Keratinocyte (primary cell): ENCODE data around the gene DOCK7. TPM values are rescaled to one million over a fixed set of nuclear protein-coding genes. Genes with fewer than 3 reads are reported as not detected.

Experiments
- DNase-seq: peaks from one replicate; pipeline ENCODE4 v3.0.0-alpha.2; 2011; ENCODE audit warnings: low read depth, missing footprints, low spot score
- FAIRE-seq: peaks from 2 replicates; lab custom pipeline; 2011; peaks lifted over from hg19 to GRCh38; lab: Jason Lieb, UNC
- H2AFZ ChIP-seq: 2 replicates; pipeline ENCODE4 v1.6.0; 2012; ENCODE audit warnings: low read length, control low read depth, inconsistent platforms; ENCODE audit not compliant: control insufficient read depth
- H3K27ac ChIP-seq: 2 replicates; pipeline ENCODE4 v1.5.1; 2011; ENCODE audit warnings: low read length; ENCODE audit not compliant: control insufficient read depth, insufficient read depth
- H3K27me3 ChIP-seq: 3 replicates; pipeline ENCODE4 v1.6.0; 2011; ENCODE audit warnings: low read length; ENCODE audit not compliant: control insufficient read depth, insufficient read depth; ENCODE audit errors: extremely low read depth
- H3K36me3 ChIP-seq, 2 experiments: 2 replicates in 1 of 2; 3 replicates in 1 of 2; pipeline ENCODE4 v1.5.1; 2011; ENCODE audit warnings: low read length in 2 of 2, mild to moderate bottlenecking in 1 of 2; ENCODE audit not compliant: control insufficient read depth in 2 of 2, insufficient read depth in 2 of 2; ENCODE audit errors: extremely low read depth in 1 of 2
- H3K4me1 ChIP-seq: 3 replicates; pipeline ENCODE4 v1.5.1; 2011; ENCODE audit warnings: low read length; ENCODE audit not compliant: control insufficient read depth, insufficient read depth; ENCODE audit errors: extremely low read depth
- H3K4me2 ChIP-seq: 3 replicates; pipeline ENCODE4 v1.6.0; 2011; ENCODE audit warnings: low read depth, low read length; ENCODE audit not compliant: control insufficient read depth, insufficient read depth; ENCODE audit errors: extremely low read depth
- H3K4me3 ChIP-seq, 3 experiments: fragments of 200-600 bp in 1 of 3; sonication (generic) in 1 of 3; 2 replicates in 2 of 3; 3 replicates in 1 of 3; pipeline ENCODE4 v1.5.1; 2011 to 2016; ENCODE audit warnings: low read length in 3 of 3, mild to moderate bottlenecking in 3 of 3, control low read depth in 2 of 3, inconsistent platforms in 1 of 3, low read depth in 1 of 3, mixed read lengths in 1 of 3, mixed run types in 1 of 3, moderate library complexity in 1 of 3; ENCODE audit not compliant: control insufficient read depth in 2 of 3, insufficient read depth in 2 of 3; ENCODE audit errors: extremely low read depth in 1 of 3
- H3K79me2 ChIP-seq: 2 replicates; pipeline ENCODE4 v1.6.0; 2012; ENCODE audit warnings: low read length; ENCODE audit not compliant: control insufficient read depth, insufficient read depth
- H3K9ac ChIP-seq: 3 replicates; pipeline ENCODE4 v1.6.0; 2011; ENCODE audit warnings: low read length; ENCODE audit not compliant: control insufficient read depth, insufficient read depth; ENCODE audit errors: extremely low read depth
- H3K9me1 ChIP-seq: 3 replicates; pipeline ENCODE4 v1.6.0; 2011; ENCODE audit warnings: low read length; ENCODE audit not compliant: control insufficient read depth, insufficient read depth; ENCODE audit errors: extremely low read depth
- H3K9me3 ChIP-seq: 2 replicates; pipeline ENCODE4 v1.5.1; 2012; ENCODE audit warnings: low read depth, low read length; ENCODE audit not compliant: control insufficient read depth
- H4K20me1 ChIP-seq: 3 replicates; pipeline ENCODE4 v1.6.0; 2011; ENCODE audit warnings: low read length; ENCODE audit not compliant: control insufficient read depth, insufficient read depth; ENCODE audit errors: extremely low read depth
- EZH2 ChIP-seq: IDR thresholded peaks from one replicate; pipeline ENCODE4 v1.6.1; 2012; ENCODE audit warnings: inconsistent platforms, mild to moderate bottlenecking, low read length, moderate library complexity
- dilution Hi-C: fragments of 300-500 bp; cut with MboI; formaldehyde crosslinking; loops from one replicate; pipeline ENCODE4 v1.7.0; 2020; ENCODE audit warnings: low sequenced_read_pairs; ENCODE audit not compliant: extremely low pct_ligation_motif_present
- polyA plus RNA-seq, 5 experiments: library from polyadenylated mRNA; depleted of rRNA in 3 of 5; stranded (reverse) in 3 of 5; stranded (forward) in 1 of 5; unstranded in 1 of 5; fragments of >200 nt; gene quantifications; 1 replicate in 1 of 5; 2 replicates in 3 of 5; 3 replicates in 1 of 5; pipeline versions ENCODE4 v1.2.1 to v1.2.3, GENCODE V29; 2011 to 2012; ENCODE audit warnings: missing spikeins in 2 of 5, low read depth in 1 of 5, low replicate concordance in 1 of 5
- TF ChIP-seq, protein P1 (sequence below), 3 experiments: IDR thresholded peaks in 1 of 3; conservative IDR thresholded peaks in 1 of 3; optimal IDR thresholded peaks in 1 of 3; 2 replicates in 2 of 3; 3 replicates in 1 of 3; pipeline versions ENCODE3 to v1.5.1; 2011; ENCODE audit warnings: low read length in 3 of 3, mild to moderate bottlenecking in 3 of 3, moderate library complexity in 2 of 3, control low read depth in 1 of 3, inconsistent platforms in 1 of 3; ENCODE audit not compliant: insufficient read depth in 2 of 3; ENCODE audit errors: extremely low read depth in 1 of 3

DOCK7 gene
- polyA plus RNA-seq, 1 donor (not counting 4 experiments of a cell fraction or from before 2014, with no cell fraction given), result 66.9 TPM

DNA sequence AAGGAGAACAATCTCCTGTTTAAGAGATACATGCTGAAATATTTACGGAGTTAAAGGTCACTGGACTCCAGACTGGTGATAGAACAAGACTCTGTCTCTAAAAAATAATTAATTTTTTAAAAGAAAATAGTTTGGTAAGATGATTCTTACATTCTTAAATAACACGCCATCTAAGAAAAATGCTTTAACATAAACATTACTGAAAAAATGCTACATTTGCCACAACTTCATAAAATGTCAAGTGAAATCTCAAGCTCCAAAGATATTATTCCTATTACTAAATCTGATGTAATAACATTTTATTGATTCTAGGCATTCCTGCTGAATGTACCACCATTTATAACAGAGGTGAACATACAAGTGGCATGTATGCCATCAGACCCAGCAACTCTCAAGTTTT, 86.7 kb downstream of the DOCK7 start:
- no peak overlapping the region for H2AFZ ChIP-seq
- no peaks in the 10 kb centered on the region for H3K4me1 ChIP-seq
- no peaks in the 10 kb centered on the region for H4K20me1 ChIP-seq
- no peak overlapping the region for H3K27ac ChIP-seq
- no peak for FAIRE-seq
- no peak overlapping the region for H3K9ac ChIP-seq
- no peak for DNase-seq
- no peaks in the 10 kb centered on the region for H3K36me3 ChIP-seq
- H3K9me1 ChIP-seq, result no peaks in the 10 kb centered on the region
- H3K4me3 ChIP-seq, result no peak overlapping the region
- no peaks in the 10 kb centered on the region for H3K27me3 ChIP-seq
- H3K79me2 ChIP-seq, result no peaks in the 10 kb centered on the region
- H3K4me2 ChIP-seq, result no peak overlapping the region
- dilution Hi-C loops, result no loop called here
- H3K9me3 ChIP-seq, result no peaks in the 10 kb centered on the region
- TF ChIP-seq, protein P1, sequence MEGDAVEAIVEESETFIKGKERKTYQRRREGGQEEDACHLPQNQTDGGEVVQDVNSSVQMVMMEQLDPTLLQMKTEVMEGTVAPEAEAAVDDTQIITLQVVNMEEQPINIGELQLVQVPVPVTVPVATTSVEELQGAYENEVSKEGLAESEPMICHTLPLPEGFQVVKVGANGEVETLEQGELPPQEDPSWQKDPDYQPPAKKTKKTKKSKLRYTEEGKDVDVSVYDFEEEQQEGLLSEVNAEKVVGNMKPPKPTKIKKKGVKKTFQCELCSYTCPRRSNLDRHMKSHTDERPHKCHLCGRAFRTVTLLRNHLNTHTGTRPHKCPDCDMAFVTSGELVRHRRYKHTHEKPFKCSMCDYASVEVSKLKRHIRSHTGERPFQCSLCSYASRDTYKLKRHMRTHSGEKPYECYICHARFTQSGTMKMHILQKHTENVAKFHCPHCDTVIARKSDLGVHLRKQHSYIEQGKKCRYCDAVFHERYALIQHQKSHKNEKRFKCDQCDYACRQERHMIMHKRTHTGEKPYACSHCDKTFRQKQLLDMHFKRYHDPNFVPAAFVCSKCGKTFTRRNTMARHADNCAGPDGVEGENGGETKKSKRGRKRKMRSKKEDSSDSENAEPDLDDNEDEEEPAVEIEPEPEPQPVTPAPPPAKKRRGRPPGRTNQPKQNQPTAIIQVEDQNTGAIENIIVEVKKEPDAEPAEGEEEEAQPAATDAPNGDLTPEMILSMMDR (optimal IDR thresholded peaks at IDR 0.05 in 1 of 3, IDR thresholded peaks at IDR 0.05 in 1 of 3, conservative IDR thresholded peaks at IDR 0.05 in 1 of 3; ENCODE audit: extremely low read depth in 1 of 3, insufficient read depth in 2 of 3, low read length in 3 of 3), result no peak
- no peak for TF ChIP-seq EZH2

DNA sequence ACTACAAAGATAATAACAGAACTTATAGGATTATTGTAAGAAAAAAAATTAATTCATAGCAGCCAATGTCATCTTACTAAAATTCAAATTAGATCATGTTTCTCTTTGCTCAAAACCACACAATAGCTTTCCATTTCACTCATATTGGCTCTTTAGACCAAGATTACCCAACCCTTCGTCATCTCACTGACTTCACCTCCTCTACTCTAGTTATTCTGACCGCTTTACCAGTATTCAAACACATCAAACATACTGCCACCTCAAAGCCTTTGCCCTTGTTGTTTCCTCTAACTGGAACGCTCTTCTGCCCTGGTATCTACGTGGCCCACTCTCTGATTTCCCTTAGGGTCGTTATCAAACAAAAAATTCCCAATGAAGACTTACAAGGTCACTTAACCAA, 89.1 kb downstream of the DOCK7 start:
- FAIRE-seq, result no peak
- Histone ChIP-seq H3K9me1 (no peaks in the 10 kb centered on the region), H4K20me1 (no peaks in the 10 kb centered on the region), H3K27me3 (no peaks in the 10 kb centered on the region), H3K27ac (no peak overlapping the region), H3K9me3 (no peaks in the 10 kb centered on the region), H3K36me3 (no peaks in the 10 kb centered on the region), H3K4me3 (no peak overlapping the region), H2AFZ (no peak overlapping the region), H3K4me1 (no peaks in the 10 kb centered on the region), H3K9ac (no peak overlapping the region), H3K4me2 (no peak overlapping the region), H3K79me2 (no peaks in the 10 kb centered on the region)
- TF ChIP-seq, protein P1 (optimal IDR thresholded peaks at IDR 0.05 in 1 of 3, IDR thresholded peaks at IDR 0.05 in 1 of 3, conservative IDR thresholded peaks at IDR 0.05 in 1 of 3; ENCODE audit: extremely low read depth in 1 of 3, insufficient read depth in 2 of 3, low read length in 3 of 3), result no peak
- no peak for TF ChIP-seq EZH2
- dilution Hi-C loops, result no loop called here
- no peak for DNase-seq
